Right ventricle myocardium superior (tissue), 1 donor: ENCODE results near the gene ALDH9A1. TPM values are rescaled to one million over a fixed set of nuclear protein-coding genes. Genes with fewer than 3 reads are reported as not detected.

Source experiments
- ATAC-seq: fragments of 200-7000 bp; cut with Tn5 transposase; one replicate; pipeline ENCODE4 v1.9.1; 2020; ENCODE audit warnings: mild to moderate bottlenecking; ENCODE audit not compliant: poor library complexity
- DNase-seq: peaks from one replicate; pipeline ENCODE4 v3.0.0-alpha.2; 2020
- intact Hi-C: fragments of 100-400 bp; cut with DNase I; formaldehyde crosslinking; loops from one replicate; pipeline ENCODE4 v1.11.2; 2022
- total RNA-seq: library from RNA; stranded (reverse); fragmentation: NEBNext Ultra II Directional; extraction: Animal tissue kit (Norgen Biotek cat#: 25700); gene quantifications from one replicate; pipeline ENCODE4 v1.2.1, GENCODE V29; 2021
- donor health status: DM: no; HTN: yes; CAD: no; lungs with severe emphysema.

Gene ALDH9A1
- total RNA-seq, 1 donor from 2014 or later, result 54.7 TPM

- intact Hi-C loops, result no loop called here
- peak; percentile 44 for ATAC-seq
- DNase-seq, result peak; percentile 64
Measured at GRCh38 chr1:165631342-165632151, 66.8 kb downstream of the ALDH9A1 start.

- peak; percentile 97 for DNase-seq
- ATAC-seq, result peak; percentile 98
- intact Hi-C loops, result no loop called here
Measured at GRCh38 chr1:165630629-165631341, 67.6 kb downstream of the ALDH9A1 start, which contains the start of gene MGST3. Gene MGST3 (plus strand): TSS chr1:165631234. CDS start chr1:165649848, 18,614 bp downstream.

- intact Hi-C loops, result no loop called here
- DNase-seq (no peak), ATAC-seq (no peak)
Measured at GRCh38 chr1:165629848-165630628, 68.3 kb downstream of the ALDH9A1 start.

GRCh38 chr1:165629151-165629550 lies 69.2 kb downstream of the ALDH9A1 start:
- ATAC-seq (no peak), DNase-seq (no peak)
- intact Hi-C loops, result no loop called here

- no peak for ATAC-seq
- no peak for DNase-seq
- intact Hi-C loops, result no loop called here
Measured at GRCh38 chr1:165628147-165628822, 70.1 kb downstream of the ALDH9A1 start.

- DNase-seq (no peak), ATAC-seq (no peak)
- intact Hi-C loops, result no loop called here
Measured at GRCh38 chr1:165624441-165624840, 73.9 kb downstream of the ALDH9A1 start.

GRCh38 chr1:165623624-165624023 lies 74.7 kb downstream of the ALDH9A1 start:
- DNase-seq (no peak), ATAC-seq (no peak)
- intact Hi-C loops, result no loop called here

- no peak for ATAC-seq
- intact Hi-C loops, result loop anchor here (10.0 kb wide), 1 partner anchor 85 kb away; no protein-coding TSS in a partner anchor
- no peak for DNase-seq
Measured at GRCh38 chr1:165619647-165620151, 78.7 kb downstream of the ALDH9A1 start.

GRCh38 chr1:165616987-165617546 lies 81.3 kb downstream of the ALDH9A1 start:
- ATAC-seq (no peak), DNase-seq (no peak)
- intact Hi-C loops, result loop anchor here (10.0 kb wide), 1 partner anchor 88 kb away; no protein-coding TSS in a partner anchor

- intact Hi-C loops, result loop anchor here (10.0 kb wide), 1 partner anchor 89 kb away; no protein-coding TSS in a partner anchor
- no peak for DNase-seq
- ATAC-seq, result no peak
Measured at GRCh38 chr1:165616054-165616612, 82.2 kb downstream of the ALDH9A1 start.

Other genes starting within 250 kb of the ALDH9A1 start
- gene LRRC52, start 154.6 kb downstream of the ALDH9A1 start, total RNA-seq, result 0.38 TPM
- 601 TPM for gene MGST3, start 67.3 kb downstream of the ALDH9A1 start, total RNA-seq
- 40.9 TPM for gene TMCO1, start 70.3 kb upstream of the ALDH9A1 start, total RNA-seq
- gene UCK2, start 129.1 kb upstream of the ALDH9A1 start, total RNA-seq, result 6.2 TPM